Measurements from ENCODE around the gene HCAR2.
"Not testable (repeated sequence)": the region's sequence is repeated elsewhere in the genome, so short reads cannot be mapped to it uniquely, and the experiment has no call there.

HCAR2 gene

DNA sequence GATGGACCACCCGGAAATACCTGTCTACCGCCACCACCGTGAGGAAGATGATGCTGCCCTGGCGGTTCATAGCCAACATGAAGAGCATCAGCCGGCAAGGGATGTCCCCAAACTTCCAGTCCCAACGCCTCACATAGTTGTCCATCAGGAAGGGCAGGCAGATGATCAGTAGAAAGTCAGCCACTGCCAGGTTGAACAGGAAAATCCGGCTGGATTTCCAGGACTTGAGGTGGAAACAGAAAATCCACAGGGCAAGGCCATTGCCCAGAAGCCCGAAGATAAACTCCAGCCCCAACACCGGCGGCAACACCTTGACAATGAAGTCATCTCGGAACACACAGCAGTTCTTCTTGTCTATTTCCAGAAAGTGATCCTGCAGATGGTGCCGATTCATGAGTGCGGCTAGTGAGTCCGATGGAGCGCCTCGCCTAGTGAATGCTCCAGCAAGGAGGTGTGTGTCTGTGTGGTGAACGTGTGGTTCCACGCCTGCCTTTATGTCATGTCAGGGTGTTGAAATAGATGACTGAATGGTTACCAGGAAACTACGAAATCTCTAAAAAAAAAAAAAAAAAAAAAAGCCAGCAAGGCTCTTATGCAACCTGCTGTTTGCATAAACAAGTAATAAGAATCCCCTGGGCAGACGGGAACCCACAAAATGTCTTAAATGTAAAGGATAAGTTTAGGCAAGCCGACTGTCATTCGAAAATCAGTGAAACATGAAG is at the start of gene HCAR2:
Gene HCAR2, minus strand, starts transcription at position 468 of the 722 bp plus-strand sequence. Its CDS starts 74 bp downstream, at position 394.
- not testable (repeated sequence) for DNase-seq (ENCODE audit: low read depth, low spot score)

- peak; percentile 100 for DNase-seq (ENCODE audit: low read depth, low spot score)
Observed at GRCh38 chr12:122752464-122753318, 49.5 kb upstream of the HCAR2 start, which contains the start of gene DENR. Gene DENR (plus strand): TSS chr12:122752824. CDS start chr12:122753702, 878 bp downstream.

DNA sequence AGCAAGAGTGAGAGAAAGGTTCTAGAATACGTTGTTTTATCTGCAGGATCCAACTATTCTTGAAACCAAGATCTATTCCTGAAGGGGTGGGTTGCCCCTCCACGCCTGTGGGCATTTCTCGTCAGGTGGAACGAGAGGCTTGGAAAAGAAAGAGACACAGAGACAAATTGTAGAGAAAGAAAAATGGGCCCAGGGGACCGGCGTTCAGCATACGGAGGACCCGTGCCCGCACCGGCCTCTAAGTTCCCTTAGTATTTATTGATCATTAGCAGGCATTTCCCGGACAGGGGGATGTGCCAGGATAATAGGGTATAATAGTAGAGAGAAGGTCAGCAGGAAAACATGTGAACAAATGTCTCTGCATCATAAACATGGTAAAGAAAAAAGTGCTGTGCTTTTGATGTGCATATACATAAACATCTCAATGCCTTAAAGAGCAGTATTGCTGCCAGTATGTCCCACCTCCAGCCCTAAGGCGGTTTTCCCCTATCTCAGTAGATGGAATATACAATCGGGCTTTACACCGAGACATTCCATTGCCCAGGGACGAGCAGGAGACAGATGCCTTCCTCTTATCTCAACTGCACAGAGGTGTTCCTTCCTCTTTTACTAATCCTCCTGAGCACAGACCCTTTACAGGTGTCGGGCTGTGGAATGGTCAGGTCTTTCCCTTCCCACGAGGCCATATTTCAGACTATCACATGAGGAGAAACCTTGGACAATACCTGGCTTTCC is 47.8 kb upstream of the HCAR2 start:
- peak; percentile 71 for DNase-seq (ENCODE audit: low read depth, low spot score)

- peak; percentile 87 for DNase-seq (ENCODE audit: low read depth, low spot score)
Observed at GRCh38 chr12:122749569-122750332, 46.6 kb upstream of the HCAR2 start.

DNA sequence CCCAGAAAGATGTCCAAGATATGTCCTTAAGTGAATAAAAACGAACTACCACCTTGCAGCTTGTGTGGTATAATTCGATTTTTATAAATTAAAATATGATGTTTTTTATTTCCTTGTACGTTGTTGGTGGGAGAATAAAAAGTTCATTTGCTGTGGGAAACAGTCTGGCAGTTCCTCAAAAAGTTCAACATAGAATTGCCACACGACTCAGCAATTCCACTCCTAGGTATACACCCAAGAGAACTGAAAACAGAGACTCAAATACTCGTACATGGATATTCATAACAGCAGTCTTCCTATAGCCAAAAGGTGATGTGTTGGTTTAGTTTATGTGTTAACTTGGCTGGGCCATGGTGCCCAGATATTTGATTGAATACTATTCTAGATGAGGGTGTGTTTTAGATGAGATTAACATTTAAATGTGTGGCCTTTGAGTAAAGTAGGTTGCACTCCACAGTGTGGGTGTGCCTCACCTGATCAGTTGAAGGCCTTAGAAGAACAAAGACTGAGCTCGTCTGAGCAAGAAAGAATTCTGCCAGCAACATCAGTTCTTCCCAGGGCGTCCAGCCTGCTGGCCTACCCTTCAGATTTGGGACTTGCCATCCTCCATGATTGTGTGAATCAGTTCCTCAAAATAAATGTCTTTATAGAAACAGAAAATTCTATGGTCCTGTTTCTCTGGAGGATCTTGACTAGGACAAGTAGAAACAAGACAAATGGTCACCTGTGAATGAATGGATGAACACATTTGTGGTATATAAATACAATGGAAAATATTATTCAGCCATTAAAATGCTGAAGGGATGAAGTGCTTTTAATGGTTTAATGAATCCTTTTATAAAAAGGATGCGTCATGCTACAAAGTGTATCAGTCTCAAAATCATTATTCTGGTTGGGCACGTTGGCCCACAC is 44.3 kb upstream of the HCAR2 start:
- DNase-seq (ENCODE audit: low read depth, low spot score): no peak

- DNase-seq (ENCODE audit: low read depth, low spot score): no peak
Observed at GRCh38 chr12:122743895-122744525, 40.9 kb upstream of the HCAR2 start.

GRCh38 chr12:122740351-122740750 is 37.2 kb upstream of the HCAR2 start:
- peak; percentile 17 for DNase-seq (ENCODE audit: low read depth, low spot score)

- no peak for DNase-seq (ENCODE audit: low read depth, low spot score)
Observed at GRCh38 chr12:122738571-122738970, 35.4 kb upstream of the HCAR2 start.

- DNase-seq (ENCODE audit: low read depth, low spot score): no peak
Observed at GRCh38 chr12:122732611-122733010, 29.5 kb upstream of the HCAR2 start.

DNA sequence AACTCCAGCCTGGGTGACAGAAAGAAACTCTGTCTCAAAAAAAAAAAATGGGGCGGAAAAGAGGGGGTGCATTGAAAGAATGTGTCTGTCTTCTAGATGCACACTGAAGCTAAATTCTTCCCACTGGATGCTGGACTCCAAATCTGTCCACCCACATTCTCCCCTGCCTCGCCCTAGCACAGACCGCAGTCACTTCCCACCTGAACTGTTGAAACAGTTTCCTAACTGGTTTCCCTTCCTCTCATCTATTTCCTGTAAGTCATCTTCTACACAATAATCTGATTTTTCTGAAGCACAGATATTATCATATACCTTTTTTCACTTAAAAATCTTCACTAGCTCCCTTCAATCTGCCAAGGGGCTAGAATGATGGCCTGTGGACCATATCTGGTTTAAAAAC is 29.0 kb upstream of the HCAR2 start:
- no peak for DNase-seq (ENCODE audit: low read depth, low spot score)

- DNase-seq (ENCODE audit: low read depth, low spot score): peak; percentile 44
Observed at GRCh38 chr12:122730215-122731014, 27.3 kb upstream of the HCAR2 start, which contains the start of gene HCAR1. Gene HCAR1 (minus strand): TSS chr12:122730844. CDS start chr12:122730339, 505 bp downstream.

DNA sequence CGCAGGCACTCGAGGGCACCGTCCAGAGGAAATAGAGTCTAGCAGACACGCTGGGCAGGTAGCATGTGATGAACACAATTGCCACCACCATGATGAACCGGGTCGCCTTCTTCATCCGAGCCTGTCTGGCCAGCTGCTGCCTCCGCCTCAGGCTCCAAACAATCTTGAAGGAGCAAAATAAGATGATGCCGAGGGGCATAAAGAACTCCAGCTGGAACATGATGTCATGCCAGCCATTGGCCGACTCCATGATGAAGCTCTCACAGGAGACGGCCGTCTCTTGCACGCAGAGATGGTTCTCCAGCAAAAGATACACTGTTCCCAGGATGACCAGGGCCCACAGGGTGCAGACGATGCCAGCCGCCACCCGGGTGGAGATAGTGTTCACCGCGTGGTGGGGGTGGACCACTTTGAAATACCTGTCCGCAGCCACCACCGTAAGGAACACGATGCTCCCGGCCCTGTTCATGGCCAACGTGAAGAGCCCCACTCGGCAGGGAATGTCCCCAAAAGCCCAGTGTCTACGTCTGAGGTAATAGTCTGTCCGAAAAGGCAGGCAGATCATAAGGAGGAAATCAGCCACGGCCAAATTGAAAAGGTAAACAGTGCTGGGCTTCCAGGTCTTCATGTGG is 26.5 kb upstream of the HCAR2 start:
- DNase-seq (ENCODE audit: low read depth, low spot score): no peak

- DNase-seq (ENCODE audit: low read depth, low spot score): peak; percentile 25
Observed at GRCh38 chr12:122726080-122726558, 23.0 kb upstream of the HCAR2 start.

DNA sequence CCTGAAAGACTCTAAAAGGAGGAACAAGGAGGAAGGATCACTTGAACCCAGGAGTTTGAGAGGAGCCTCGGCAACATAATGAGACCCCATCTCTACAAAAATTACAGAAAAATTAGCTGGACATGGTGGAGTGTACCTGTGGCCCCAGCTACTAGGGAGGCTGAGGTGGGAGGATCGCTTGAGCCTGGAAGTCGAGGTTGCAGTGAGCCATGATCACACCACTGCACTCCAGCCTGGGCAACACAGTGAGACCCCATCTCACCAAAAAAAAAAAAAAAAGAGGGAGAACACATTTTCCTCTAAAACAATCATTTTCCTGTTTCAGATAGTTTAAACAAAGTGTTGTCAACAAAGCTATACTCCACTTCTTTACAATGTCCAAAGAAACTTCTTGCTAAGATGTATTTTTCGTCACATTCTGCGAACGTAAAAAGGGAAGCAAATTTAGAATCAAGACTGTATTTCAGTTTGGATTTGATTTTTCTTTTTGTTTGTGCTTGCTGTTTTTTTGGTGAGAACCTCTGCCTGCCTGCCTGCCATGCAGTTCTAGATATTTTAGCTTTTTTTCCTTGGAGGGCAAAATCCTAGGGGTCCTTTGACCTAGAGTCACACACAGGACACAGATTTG is 22.4 kb upstream of the HCAR2 start:
- DNase-seq (ENCODE audit: low read depth, low spot score): no peak

DNA sequence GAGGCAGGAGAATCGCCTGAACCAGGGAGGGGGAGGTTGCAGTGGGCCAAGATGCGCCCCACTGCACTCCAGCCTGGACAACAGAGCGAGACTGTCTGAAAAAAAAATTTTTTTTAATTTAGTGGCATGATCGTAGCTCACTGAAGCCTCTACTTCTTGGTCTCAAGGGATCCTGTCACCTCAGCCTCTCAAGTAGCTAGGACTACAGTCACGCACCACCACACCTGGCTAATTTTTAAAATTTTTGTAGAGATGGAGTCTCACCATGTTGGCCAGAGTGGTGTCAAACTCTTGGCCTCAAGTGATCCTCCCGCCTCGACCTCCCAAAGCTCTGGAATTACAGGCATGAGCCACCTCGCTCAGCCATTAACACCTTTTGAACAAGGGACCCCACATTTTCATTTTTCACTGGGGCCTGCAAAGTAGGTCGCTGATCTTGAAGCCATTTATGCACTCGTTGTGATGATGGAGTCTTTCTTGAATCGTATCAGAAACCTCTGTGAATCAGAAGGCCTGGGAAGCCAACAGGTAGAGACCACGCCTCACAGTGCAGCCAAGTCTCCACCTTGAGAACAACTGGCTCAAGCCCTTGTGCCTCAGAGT is 21.6 kb upstream of the HCAR2 start:
- DNase-seq (ENCODE audit: low read depth, low spot score): no peak

- DNase-seq (ENCODE audit: low read depth, low spot score): no peak
Observed at GRCh38 chr12:122722387-122722786, 19.2 kb upstream of the HCAR2 start.

DNA sequence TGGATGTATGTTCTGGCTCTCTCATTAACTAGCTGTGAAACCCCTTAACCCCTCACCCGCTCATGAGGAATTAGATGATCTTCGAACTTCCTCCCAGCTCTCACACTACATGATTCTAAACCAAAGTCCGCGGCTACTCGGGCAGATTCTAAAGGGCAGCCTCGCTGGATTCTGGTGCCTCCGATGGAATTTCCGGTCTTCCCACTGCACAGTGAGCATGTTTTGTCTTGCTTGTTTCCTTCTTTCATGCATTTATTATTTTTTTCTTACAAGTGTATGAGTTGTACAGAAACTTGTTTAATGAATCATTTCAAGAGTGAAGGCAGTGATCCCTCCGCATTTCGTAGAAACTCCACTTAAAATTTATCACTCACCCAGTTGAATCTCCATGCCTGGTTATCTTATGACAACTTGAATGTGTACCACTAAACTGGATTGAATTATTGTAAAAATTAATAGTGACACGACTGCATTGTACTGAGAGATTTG is 17.9 kb upstream of the HCAR2 start:
- DNase-seq (ENCODE audit: low read depth, low spot score): no peak

Measured in ELF-1 (cell line).